ENCODE measurements around the gene MRPL40.
"Not testable (repeated sequence)": the region's sequence is repeated elsewhere in the genome, so short reads cannot be mapped to it uniquely, and the experiment has no call there.

The MRPL40 gene

GRCh38 chr22:19442166-19442565, 9.8 kb downstream of the MRPL40 start:
- no peak for FAIRE-seq

- FAIRE-seq = no peak
Observed at GRCh38 chr22:19443544-19444211, 11.3 kb downstream of the MRPL40 start.

DNA sequence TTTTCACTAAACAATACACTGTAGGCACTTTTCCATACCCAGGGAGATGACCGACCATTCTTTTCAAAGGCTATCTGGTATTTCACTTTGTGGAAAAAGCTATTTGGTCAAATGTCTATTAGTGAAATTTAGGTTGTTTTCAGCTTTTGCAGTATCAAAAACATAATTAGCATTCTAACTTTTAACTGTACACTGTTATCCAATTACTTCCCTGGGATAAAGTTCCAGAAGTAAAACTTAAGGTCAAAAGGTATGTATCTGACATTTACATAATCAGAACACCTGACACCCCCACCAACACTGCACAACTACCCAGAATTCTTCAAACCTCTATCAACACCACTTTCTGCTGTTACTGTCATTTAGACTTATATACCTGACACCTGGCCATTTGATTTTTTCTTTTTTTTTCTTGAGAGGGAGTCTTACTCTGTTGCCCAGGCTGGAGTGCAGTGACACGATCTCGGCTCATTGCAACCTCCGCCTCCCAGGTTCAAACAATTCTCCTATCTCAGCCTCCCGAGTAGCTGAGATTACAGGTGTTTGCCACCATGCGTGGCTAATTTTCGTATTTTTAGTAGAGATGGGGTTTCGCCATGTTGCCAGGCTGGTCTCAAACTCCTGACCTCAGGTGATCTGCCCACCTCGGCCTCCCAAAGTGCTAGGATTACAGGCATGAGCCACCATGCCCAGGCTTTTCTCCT, 13.1 kb downstream of the MRPL40 start:
- FAIRE-seq = not testable (repeated sequence)

DNA sequence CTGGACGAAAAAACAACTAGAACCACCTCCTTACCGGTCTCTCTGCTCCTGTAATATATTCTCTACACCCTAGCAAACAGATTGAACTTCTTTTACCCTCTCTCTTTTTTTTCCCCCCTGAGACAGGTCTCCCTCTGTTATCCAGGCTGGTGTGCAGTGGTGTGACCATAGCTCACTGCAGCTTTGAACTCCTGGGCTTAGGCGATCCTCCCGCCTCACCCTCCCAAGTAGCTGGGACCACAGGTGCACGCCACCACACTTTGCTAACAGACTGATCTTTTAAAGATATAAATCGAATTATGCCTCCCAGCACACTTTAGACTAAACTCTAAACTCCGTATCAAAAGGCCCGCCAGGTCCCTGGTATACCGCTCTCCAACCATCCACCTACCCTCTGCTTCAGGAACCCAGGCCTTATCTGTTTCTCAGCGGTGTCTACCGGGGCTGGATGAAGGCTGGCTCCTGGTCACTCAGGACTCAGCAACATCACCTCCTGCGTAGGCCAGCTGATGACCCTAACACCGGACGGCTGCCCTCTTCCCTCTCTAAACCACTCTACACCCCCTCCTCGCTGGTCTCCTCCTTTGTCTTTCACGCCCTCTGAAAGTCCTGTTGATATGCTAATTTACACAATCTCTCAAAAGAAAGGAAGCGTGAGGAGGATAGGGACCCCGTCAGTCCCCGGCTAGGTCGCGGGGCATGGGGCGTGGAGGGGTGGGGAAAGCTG, 14.4 kb downstream of the MRPL40 start:
- FAIRE-seq = no peak

DNA sequence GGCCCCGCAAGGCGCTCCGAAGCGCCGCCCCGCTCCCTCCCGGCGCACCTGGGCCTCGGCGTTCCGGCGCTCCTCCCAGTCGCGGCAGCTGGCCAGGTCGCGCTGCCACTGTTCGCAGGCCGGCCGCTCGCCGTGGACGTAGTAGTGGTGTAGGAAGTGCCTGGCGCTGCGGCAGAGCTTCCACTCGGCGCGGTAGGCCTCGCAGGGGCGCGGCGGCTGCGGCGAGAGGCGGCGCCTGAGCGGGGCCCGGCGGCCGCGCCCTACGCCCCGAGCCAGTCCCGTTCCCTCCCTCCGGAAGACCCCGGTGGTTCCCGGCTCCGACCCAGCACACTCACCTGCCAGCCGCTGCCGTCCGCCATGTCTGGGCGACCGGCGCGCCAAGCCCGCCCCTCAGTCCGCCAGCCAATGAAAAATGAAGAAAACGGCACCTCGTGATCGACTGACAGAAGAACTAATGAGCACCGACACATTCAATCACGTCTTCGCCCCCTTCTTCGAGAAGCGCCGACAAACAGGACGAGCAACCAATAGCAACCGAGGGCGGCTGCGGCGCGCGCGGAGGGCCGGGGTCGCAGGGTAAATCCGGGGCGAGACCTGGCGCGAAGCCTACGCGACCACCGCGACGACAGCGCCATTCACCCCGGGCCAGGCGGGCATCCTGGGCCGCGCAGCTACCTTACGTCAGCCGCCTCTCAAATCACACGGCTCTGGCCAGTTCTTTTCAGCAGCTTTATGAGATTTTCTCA, 15.2 kb downstream of the MRPL40 start, which contains the start of gene C22orf39:
C22orf39 (minus strand) TSS at position 382 of the 746 bp plus-strand sequence; CDS start at position 359, 23 bp downstream.
- no peak for FAIRE-seq

- no peak for FAIRE-seq
Observed at GRCh38 chr22:19448076-19448607, 15.8 kb downstream of the MRPL40 start.

DNA sequence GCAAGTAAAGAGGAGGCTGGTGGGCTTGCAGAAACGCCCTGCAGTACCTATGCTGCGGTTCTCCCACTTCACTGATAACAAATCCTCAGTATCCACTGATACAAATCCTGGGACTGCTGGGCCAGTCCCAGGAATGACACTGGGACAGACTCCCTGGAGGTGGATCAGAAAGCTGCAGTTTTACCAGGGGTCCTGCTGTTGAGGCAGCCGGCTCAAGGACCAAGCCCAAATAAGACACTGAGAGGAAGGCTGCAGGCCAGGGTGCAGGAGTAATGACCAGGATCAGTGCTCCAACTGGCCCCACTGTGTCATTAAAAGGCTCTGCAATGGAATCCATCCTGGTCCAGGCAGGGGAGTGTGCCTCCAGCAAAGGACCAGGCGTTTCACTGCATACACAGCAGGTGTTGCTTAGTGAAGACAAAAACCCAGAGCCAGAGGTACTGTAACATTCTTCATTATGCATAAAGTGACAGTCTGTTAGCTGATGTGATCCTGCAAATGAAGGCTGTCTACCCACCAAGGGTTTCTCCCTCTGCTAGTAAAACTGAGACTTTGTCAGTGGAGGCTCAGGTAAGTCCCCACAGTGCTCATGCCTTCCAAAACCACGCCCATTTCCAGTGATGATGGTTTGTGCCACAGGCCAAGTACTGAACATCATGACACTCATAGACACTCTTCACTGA, 16.5 kb downstream of the MRPL40 start:
- FAIRE-seq = no peak

GRCh38 chr22:19449422-19449767, 17.1 kb downstream of the MRPL40 start:
- no peak for FAIRE-seq

GRCh38 chr22:19450363-19451175, 18.2 kb downstream of the MRPL40 start:
- no peak for FAIRE-seq

DNA sequence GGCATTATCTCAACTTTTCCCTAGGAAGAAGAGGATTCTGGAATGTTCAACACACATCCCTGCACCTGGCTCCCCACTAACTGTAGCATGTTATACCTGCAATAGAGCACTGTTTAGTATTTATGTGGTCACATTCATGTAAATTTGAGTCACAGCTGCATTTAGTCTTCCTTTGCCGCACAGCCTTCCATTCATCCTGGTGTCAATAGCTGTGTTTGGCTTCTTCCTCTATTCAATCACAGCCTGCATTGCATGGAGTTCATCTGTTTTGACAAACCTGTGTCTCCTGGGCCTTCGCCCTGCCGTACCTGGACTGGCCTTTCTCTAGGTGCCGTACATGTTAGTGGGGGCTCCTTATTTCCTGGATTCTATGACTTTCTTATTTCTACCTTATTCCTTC, 19.2 kb downstream of the MRPL40 start:
- no peak for FAIRE-seq

DNA sequence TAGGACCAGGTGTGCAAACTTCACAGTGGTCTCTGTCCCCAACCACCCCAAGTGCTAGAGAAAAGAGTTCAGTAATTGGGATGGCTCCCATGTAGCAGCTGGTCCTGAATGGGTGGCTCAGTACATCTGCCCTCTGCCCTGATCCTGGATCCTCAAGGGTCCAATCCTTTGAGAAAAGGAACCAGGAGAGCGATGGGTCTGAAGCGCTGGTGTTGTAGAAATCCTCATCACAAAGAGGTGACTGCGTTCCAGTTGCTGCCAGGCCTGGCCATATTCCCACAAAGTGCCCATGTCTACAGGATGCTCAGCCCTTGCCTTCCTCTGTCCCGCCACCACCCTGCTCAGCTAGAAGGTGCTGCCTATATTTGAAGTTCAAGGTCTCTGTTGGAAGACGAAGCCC, 21.4 kb downstream of the MRPL40 start:
- FAIRE-seq = no peak

DNA sequence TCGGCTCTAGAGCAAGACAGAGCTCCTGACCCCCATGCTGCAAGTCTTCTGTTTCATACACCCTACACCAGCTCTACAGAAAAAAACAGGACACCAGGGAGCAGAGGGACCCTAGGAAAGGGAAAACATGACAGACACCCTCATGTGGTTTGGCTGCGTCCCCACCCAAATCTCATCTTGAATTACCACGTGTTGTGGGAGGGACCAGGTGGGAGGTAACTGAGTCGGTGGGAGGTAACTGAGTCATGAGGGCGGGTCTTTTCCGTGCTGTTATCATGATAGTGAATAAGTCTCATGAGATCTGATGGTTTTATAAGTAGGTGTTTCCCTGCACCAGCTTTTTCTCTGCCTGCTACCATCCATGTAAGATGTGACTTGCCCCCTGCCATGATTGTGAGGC, 21.8 kb downstream of the MRPL40 start:
- FAIRE-seq = no peak

GRCh38 chr22:19455033-19455432, 22.7 kb downstream of the MRPL40 start:
- FAIRE-seq = no peak

DNA sequence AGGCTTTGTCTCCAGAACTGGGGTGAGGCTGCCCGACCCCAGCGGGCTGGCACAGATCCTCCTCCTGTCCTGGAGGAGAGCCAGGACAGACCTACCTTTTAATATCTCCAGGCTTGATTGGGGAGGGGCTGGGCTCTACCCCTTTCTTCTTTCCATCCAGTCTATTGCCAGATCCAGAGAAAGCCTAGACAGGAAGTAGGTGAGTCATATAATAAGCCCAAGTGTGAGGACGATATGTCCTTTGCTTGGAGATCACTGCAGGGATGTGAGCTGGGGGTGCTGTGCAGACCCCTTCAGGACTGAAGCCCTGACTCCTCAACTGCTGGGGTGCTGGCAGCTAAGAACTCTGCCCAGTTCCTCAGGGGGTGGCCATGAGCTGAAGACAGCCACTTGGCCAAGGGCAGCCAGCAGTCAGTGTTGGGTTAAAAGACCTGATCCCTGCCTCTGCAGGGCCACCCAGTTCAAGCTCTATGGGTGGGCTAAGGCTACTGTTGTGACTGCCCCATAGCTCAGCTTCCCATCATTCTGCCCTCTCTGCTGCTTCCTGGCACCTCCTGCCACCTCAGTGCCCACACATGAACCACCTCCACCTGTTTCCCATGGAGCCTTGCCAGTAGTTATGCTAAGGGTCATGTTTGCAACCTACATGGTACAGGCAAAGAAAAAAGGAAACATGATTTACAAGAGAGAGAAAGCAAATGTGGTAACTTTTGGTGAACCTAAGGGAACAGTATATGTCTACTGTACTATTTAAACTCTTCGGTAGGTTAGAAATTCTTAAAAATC, 23.4 kb downstream of the MRPL40 start:
- FAIRE-seq = no peak

DNA sequence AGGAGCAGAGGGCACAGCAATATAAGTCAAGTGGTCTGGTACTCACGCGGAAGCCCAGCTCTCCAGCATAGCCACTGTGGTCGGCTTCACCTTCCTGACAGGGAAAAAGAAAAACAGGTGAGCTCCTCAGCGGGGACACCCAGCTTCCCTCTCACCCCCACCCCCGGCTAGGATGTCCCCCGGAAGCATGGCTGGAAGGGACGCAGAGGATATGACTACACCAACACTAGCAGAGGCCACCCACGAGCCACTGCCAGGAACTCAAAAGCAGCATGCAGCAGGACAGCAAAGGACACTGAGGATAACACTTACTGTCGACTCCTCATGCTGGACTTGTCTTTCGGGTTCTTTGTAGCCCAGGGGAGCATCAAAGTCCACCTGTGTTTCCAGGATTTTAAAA, 24.2 kb downstream of the MRPL40 start:
- no peak for FAIRE-seq

- no peak for FAIRE-seq
Observed at GRCh38 chr22:19457828-19458428, 25.6 kb downstream of the MRPL40 start.

DNA sequence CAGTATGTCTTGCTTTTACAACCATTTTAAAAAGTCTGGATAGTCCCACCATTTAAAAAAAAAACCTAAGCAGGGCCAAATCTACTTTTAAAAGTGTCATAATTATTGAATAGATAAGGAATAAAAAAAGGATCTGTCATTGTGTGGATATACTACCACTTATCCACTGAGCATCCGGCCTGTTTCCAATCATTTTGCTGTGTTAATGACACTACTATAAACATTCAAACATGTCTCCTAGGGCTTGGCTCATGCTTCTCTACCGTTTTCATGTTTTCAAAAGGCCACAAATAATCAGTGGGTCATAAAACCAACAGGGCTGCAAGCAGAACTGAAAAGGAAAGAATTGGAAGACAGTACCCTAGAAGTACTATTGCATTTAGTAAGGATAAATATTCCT, 27.7 kb downstream of the MRPL40 start:
- FAIRE-seq = no peak

DNA sequence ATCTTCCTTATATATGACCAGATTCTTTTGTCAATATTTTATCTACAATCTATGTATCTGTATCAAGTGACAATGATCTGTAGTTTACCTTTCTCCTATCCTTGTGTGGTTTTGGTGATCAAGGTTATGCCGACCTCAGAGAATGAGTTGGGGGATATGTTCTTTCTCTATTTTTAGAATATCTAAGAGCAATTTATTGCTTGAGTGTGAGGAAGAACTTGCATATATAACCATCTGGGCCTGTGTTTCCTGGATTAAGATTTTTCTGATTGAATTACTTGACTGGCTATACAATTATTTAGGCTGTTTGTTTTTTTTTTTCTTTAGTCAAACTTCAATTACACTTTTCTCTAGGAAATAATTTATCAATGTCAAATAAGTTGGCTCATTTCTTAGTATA, 29.2 kb downstream of the MRPL40 start:
- FAIRE-seq = no peak

- no peak for FAIRE-seq
Observed at GRCh38 chr22:19463008-19463407, 30.7 kb downstream of the MRPL40 start.

All from TTC549 (cell line).